Ishikawa (cell line): ENCODE data around the gene ONECUT1.

Experiments
- CEBPB ChIP-seq: IDR thresholded peaks from 2 replicates; pipeline ENCODE4 v1.6.1; 2012
- CREB1 ChIP-seq: IDR thresholded peaks from 2 replicates; pipeline ENCODE4 v1.6.1; 2012; ENCODE audit warnings: low read depth
- EGR1 ChIP-seq: IDR thresholded peaks from 2 replicates; pipeline ENCODE4 v1.6.1; 2012
- EP300 ChIP-seq: IDR thresholded peaks from 2 replicates; pipeline ENCODE4 v1.6.1; 2012; ENCODE audit warnings: borderline replicate concordance
- FOXM1 ChIP-seq: IDR thresholded peaks from 2 replicates; pipeline ENCODE4 v1.6.1; 2012; ENCODE audit warnings: low read depth, borderline replicate concordance
- NFIC ChIP-seq: IDR thresholded peaks from 2 replicates; pipeline ENCODE4 v1.6.1; 2012
- RAD21 ChIP-seq: IDR thresholded peaks from 2 replicates; pipeline ENCODE4 v1.6.1; 2012; ENCODE audit warnings: low read depth
- TAF1 ChIP-seq: IDR thresholded peaks from 2 replicates; pipeline ENCODE4 v1.6.1; 2012; ENCODE audit warnings: low read depth, mild to moderate bottlenecking
- TCF12 ChIP-seq: IDR thresholded peaks from 2 replicates; pipeline ENCODE4 v1.6.1; 2012; ENCODE audit warnings: low read depth
- TEAD4 ChIP-seq: IDR thresholded peaks from 2 replicates; pipeline ENCODE4 v1.6.1; 2012
- YY1 ChIP-seq: IDR thresholded peaks from 2 replicates; pipeline ENCODE4 v1.6.1; 2012; ENCODE audit warnings: low read depth
- ZBTB7A ChIP-seq: IDR thresholded peaks from 2 replicates; pipeline ENCODE4 v1.6.1; 2012; ENCODE audit warnings: low read depth
- TF ChIP-seq, protein P1 (sequence below): IDR thresholded peaks from 2 replicates; pipeline ENCODE4 v1.6.1; 2012
- TF ChIP-seq, protein P2 (sequence below): IDR thresholded peaks from 2 replicates; pipeline ENCODE4 v1.6.1; 2012
- TF ChIP-seq, protein P3 (sequence below): IDR thresholded peaks from 2 replicates; pipeline ENCODE4 v1.6.1; 2012; ENCODE audit warnings: low read depth, mild to moderate bottlenecking

ONECUT1 gene

DNA sequence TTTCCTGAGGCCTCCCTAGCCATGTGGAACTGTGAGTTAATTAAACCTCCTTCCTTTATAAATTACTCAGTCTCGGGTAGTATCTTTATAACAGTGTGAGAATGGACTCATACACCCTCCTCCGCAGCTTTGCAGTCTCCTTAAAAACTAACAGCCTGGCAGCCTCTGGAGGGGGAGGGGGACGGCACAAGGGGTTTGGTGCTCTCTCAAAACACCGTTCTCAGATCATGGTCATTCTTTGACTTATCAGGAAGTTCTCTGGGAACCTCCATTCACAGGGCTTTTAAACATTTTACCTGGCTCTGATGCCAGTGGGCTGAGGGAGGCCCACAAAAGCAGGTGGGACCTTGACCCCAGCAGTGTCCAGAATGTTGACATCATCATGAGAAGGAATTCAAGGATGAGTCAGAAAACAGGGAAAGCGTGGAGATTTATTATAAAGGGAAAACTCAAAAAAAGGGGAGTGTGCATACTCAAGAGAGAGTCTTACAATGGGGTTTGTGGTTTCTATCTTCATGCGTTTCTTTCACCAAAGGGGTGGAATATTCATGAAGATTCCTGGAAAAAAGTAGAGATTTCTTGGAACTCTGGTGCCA, 43.9 kb downstream of the ONECUT1 start:
- TF ChIP-seq TCF12: no peak
- no peak for TF ChIP-seq EGR1
- TF ChIP-seq, protein P1, sequence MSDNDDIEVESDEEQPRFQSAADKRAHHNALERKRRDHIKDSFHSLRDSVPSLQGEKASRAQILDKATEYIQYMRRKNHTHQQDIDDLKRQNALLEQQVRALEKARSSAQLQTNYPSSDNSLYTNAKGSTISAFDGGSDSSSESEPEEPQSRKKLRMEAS: no peak
- TF ChIP-seq TEAD4: no peak
- TF ChIP-seq NFIC: no peak
- TF ChIP-seq, protein P2, sequence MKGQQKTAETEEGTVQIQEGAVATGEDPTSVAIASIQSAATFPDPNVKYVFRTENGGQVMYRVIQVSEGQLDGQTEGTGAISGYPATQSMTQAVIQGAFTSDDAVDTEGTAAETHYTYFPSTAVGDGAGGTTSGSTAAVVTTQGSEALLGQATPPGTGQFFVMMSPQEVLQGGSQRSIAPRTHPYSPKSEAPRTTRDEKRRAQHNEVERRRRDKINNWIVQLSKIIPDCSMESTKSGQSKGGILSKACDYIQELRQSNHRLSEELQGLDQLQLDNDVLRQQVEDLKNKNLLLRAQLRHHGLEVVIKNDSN: no peak
- no peak for TF ChIP-seq EP300
- TF ChIP-seq, protein P3, sequence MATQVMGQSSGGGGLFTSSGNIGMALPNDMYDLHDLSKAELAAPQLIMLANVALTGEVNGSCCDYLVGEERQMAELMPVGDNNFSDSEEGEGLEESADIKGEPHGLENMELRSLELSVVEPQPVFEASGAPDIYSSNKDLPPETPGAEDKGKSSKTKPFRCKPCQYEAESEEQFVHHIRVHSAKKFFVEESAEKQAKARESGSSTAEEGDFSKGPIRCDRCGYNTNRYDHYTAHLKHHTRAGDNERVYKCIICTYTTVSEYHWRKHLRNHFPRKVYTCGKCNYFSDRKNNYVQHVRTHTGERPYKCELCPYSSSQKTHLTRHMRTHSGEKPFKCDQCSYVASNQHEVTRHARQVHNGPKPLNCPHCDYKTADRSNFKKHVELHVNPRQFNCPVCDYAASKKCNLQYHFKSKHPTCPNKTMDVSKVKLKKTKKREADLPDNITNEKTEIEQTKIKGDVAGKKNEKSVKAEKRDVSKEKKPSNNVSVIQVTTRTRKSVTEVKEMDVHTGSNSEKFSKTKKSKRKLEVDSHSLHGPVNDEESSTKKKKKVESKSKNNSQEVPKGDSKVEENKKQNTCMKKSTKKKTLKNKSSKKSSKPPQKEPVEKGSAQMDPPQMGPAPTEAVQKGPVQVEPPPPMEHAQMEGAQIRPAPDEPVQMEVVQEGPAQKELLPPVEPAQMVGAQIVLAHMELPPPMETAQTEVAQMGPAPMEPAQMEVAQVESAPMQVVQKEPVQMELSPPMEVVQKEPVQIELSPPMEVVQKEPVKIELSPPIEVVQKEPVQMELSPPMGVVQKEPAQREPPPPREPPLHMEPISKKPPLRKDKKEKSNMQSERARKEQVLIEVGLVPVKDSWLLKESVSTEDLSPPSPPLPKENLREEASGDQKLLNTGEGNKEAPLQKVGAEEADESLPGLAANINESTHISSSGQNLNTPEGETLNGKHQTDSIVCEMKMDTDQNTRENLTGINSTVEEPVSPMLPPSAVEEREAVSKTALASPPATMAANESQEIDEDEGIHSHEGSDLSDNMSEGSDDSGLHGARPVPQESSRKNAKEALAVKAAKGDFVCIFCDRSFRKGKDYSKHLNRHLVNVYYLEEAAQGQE: no peak
- no peak for TF ChIP-seq RAD21
- no peak for TF ChIP-seq YY1
- no peak for TF ChIP-seq ZBTB7A
- TF ChIP-seq CREB1: no peak
- no peak for TF ChIP-seq TAF1
- TF ChIP-seq CEBPB: no peak
- TF ChIP-seq FOXM1: no peak

DNA sequence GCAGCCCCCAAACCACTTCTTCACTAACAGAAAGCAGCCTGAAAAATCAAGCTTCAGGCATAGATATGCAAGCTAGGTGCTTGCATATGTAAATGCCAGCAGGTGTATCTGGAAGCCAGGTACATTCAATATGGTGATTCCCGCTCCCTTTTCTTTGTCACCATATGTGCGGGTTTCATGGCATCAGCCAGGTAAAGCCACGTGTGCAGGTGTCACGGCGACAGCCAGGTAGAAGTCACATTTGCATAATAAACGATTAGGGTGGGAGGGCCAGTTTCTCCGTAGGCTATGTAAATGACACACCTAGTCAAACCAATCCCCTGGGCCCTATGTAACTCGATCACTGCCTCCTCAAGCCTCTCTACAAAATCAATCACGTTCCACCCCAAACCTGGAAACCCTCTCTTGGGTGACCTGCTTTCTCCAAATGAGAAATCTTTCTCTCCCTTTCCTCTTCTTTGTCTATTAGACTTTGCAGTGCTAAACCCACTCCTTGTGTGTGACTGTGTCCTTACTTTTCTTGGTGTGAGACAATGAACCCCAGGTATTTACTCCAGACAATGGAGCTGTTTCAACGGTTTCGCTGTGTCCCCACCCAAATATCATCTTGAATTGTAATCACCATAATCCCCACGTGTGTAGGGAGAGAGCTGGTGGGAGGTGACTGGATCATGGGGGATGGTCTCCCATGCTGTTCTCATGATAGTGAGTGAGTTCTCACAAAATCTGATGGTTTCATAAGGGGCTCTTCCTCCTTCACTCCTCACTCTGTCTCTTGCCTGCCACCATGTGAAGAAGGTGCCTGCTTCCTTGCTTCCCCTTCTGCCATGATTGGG, 44.6 kb downstream of the ONECUT1 start:
- no peak for TF ChIP-seq EP300
- TF ChIP-seq, protein P1: no peak
- TF ChIP-seq, protein P3: no peak
- no peak for TF ChIP-seq RAD21
- no peak for TF ChIP-seq YY1

DNA sequence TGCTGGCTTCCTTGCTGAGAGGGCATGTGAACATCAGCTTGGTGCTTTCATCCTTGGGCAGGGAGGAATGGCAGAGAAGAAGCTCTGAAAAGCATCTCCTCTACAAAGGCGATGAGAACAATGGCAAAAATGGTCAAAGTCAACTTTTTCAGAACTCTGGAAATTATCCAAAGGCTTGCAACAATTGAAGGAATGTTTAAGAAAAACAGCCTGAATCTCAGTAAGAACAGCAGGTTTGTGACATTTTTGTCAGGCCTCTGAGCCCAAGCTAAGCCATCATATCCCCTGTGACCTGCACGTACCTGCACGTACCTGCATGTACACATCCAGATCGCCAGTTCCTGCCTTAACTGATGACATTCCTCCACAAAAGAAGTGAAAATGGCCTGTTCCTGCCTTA, 51.8 kb downstream of the ONECUT1 start:
- no peak for TF ChIP-seq ZBTB7A
- no peak for TF ChIP-seq EGR1
- TF ChIP-seq YY1: no peak
- TF ChIP-seq TEAD4: no peak
- no peak for TF ChIP-seq RAD21

DNA sequence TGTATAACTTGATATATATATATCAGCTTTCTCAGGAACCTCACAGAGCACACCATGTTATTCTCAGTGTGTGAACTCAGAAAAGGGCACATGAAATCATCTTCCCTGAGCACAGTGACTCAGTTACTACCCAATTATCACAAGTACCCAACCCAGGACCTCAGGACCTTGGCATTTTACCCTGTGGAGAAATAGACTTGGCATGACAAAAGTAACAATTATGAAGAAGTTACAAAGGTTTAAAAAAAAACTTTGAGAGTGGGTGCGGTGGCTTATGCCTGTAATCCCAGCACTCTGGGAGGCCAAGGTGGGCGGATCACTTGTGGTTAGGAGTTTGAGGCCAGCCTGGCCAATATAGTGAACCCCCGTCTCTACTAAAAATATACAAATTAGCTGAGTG, 52.4 kb downstream of the ONECUT1 start:
- TF ChIP-seq TEAD4 (no peak), EP300 (no peak), EGR1 (no peak), FOXM1 (no peak), RAD21 (no peak), NFIC (no peak), TAF1 (no peak)
- TF ChIP-seq, protein P1: no peak
- TF ChIP-seq, protein P2: no peak

DNA sequence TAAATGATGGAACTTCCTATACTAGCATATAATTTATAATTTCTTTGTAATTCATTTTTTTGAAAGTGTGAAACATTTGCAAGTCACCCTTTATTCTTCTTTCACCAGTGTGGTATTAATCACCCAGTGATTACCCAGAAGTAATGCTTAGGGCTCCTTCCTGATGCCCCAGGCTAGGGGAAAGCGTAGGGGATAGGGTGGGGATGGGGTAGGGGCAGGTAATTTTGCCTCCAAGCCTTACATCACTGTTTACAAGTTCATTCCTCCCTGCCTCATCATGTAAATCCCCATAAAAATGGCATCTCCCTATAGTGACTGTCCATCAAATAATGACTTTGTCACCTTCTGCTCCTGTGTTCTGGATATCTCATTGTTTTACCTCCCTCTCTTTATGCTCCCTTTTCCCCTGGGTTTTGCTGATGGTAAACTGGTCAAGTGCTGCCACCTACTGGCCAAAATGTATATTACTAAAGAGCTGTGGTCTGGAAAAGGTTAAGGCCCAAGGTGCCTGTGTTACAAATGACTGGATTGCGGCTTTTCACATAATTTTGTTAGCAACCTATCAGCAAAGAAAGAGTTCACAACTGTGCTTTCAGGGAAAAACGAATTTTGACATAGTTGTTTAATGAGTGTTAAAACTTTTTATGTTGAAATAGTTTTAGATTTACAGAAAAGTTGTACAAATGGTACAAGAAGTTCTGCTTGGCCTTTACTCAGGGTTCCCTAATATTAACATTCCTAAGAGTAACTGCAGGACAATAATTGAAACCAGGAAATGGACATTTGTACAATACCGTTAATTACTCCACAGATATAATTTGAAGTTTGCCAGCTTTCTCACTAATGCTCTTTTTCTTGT, 54.7 kb downstream of the ONECUT1 start:
- TF ChIP-seq FOXM1 (no peak), EP300 (no peak), RAD21 (peak; percentile 94)

DNA sequence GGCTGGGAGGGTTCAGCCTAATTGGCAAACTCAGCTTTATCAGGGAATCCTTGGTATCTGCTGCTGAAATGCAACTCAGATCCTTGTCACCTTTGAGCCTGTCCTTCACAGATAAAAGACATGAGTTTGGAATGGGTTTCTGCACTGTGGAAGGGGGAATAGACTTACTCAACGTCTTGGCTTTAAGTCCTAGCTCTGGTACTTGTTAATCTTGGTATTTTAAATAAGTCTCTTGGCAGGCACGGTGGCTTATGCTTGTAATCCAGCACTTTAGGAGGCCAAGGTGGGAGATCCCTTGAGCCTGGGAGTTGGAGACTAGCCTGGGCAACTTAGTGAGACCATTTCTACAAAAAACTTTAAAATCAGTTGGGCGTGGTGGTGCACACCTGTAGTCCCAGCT, 55.8 kb downstream of the ONECUT1 start:
- TF ChIP-seq TEAD4 (no peak), TAF1 (no peak), TCF12 (no peak), YY1 (no peak), FOXM1 (no peak), NFIC (no peak), CEBPB (no peak), CREB1 (no peak), ZBTB7A (no peak), RAD21 (no peak), EP300 (no peak), EGR1 (no peak)
- TF ChIP-seq, protein P3: no peak
- TF ChIP-seq, protein P1: no peak
- TF ChIP-seq, protein P2: no peak
